ENCODE measurements around the gene GABRE.
"Not testable (repeated sequence)": the region's sequence is repeated elsewhere in the genome, so short reads cannot be mapped to it uniquely, and the experiment has no call there.

GABRE gene

GRCh38 chrX:151966236-151966635 is 8.2 kb downstream of the GABRE start:
- DNase-seq: no peak

GRCh38 chrX:151962034-151962433 is 12.4 kb downstream of the GABRE start:
- no peak for DNase-seq

GRCh38 chrX:151958101-151958500 is 16.4 kb downstream of the GABRE start:
- no peak for DNase-seq

GRCh38 chrX:151954730-151955129 is 19.7 kb downstream of the GABRE start:
- no peak for DNase-seq

- DNase-seq: no peak
Measured at GRCh38 chrX:151938172-151938571, 36.3 kb downstream of the GABRE start.

GRCh38 chrX:151935358-151935757 is 39.1 kb downstream of the GABRE start:
- no peak for DNase-seq

GRCh38 chrX:151929126-151929525 is 45.4 kb downstream of the GABRE start:
- no peak for DNase-seq

GRCh38 chrX:151923648-151924047 is 50.8 kb downstream of the GABRE start:
- DNase-seq: no peak

- no peak for DNase-seq
Measured at GRCh38 chrX:151922692-151923091, 51.8 kb downstream of the GABRE start.

GRCh38 chrX:151921866-151922265 is 52.6 kb downstream of the GABRE start:
- DNase-seq: no peak

GRCh38 chrX:151921292-151921691 is 53.2 kb downstream of the GABRE start:
- no peak for DNase-seq

GRCh38 chrX:151920530-151920929 is 53.9 kb downstream of the GABRE start:
- no peak for DNase-seq

- DNase-seq: no peak
Measured at GRCh38 chrX:151920101-151920500, 54.4 kb downstream of the GABRE start.

GRCh38 chrX:151919610-151920009 is 54.9 kb downstream of the GABRE start:
- no peak for DNase-seq

GRCh38 chrX:151918736-151919135 is 55.7 kb downstream of the GABRE start:
- DNase-seq: not testable (repeated sequence)

- no peak for DNase-seq
Measured at GRCh38 chrX:151912780-151913179, 61.7 kb downstream of the GABRE start, which contains the start of gene MAGEA4. Gene MAGEA4 (plus strand): TSS chrX:151912889. CDS start chrX:151923665, 10,776 bp downstream.

GRCh38 chrX:151912221-151912620 is 62.3 kb downstream of the GABRE start:
- DNase-seq: no peak

- no peak for DNase-seq
Measured at GRCh38 chrX:151904989-151905388, 69.5 kb downstream of the GABRE start.
